HG03521 (cell line): ENCODE data around the gene RBM22.

ENCODE experiments used
- ATAC-seq: cut with Tn5 transposase; IDR thresholded peaks from one replicate; pipeline ENCODE4 v1.9.1; 2021; ENCODE audit warnings: mild to moderate bottlenecking, moderate library complexity; ENCODE audit not compliant: unreplicated experiment

RBM22 gene

DNA sequence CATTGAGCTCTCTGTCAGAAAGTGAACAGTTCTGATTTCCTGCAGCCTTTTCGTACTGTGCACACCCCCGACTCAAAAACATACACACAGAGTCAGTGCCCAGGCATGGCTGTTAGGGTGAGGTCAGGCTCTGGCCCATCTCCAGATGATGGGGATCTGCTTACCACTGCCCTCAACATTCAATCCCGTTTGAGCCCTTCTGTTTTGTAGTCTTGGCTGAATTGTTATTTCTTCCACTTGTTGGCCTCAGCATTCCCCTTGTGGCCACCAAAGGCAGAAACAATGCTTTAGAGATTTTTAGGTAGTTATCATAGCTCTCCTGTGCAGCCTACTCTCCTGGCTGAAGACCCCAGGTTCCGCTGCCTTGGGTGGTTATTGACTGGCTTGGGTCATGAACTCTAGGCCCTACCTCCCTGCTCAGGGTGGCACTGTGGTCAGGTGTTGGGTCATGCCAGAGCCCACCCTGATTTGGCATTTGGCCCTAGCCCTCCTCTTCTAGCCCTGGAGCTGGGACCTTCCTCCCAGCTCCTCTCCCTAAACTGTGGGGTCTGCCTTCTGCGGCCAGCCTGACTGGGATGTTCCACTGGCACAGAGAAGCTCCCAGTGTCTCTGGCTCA is 47.6 kb downstream of the RBM22 start:
- ATAC-seq: no peak

- ATAC-seq: no peak
Measured at GRCh38 chr5:150651924-150652671, 48.8 kb downstream of the RBM22 start.

DNA sequence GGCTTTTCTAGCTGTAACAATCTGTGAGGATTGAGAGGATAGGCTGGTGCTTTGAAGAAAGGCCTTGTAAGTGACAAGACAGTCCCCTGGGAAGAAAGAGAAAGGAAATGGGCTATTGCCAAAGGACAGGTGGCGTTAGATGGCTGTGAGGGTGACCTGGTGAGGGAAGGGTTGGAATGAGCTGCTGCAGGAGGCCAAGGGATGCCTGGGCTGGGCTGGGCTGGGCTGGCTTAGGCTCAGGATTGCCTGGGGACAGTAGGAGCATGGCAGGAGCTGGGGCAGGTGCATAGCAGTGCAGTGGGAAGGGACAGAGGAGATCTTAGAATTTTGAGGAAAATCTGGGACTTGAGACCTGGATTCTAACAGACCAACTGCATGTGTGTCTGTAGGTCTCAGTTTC is 49.5 kb downstream of the RBM22 start:
- no peak for ATAC-seq

DNA sequence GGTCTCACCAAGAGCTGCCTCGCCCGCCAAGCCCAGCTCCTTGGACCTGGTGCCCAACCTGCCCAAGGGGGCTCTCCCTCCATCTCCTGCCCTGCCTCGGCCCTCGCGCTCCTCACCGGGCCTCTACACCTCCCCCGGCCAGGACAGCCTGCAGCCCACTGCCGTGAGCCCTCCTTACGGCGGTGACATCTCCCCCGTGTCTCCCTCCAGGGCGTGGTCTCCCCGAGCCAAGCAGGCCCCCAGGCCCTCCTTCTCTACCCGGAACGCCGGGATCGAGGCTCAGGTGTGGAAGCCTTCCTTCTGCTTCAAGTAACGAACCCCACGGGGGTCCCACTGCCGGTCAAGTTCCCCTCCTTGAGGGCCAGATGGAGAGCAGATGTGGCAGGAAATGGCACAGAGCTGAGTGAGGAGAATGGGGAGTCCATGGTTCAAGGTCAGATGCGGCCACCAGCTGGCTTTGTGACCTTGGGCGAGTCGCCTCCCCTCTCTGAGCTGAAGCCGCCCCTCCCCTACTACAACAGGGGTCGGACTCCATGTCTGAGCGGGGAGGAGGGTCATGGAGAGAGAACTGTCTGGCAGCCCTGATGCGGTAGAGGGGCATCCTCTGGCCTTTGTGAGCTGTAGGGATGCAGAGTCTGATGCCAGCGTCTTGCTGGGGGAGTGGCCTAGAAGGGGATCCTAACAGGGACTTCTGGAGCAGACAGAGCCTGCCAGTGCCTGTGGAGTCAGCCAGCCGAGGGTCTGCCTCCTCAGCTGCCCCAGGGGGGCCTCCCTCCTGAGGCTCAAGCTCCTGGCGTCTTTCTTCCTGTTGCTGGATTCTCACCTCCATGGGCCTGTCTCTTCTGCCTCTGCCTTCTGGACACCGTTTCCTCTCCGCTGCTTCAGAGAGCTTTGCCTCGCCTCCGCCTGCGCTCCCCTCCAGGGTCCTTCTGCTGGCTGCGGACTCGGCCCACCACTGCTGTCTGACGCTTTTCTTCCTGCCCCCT is 50.5 kb downstream of the RBM22 start:
- no peak for ATAC-seq

- no peak for ATAC-seq
Measured at GRCh38 chr5:150649108-150650020, 51.5 kb downstream of the RBM22 start.

DNA sequence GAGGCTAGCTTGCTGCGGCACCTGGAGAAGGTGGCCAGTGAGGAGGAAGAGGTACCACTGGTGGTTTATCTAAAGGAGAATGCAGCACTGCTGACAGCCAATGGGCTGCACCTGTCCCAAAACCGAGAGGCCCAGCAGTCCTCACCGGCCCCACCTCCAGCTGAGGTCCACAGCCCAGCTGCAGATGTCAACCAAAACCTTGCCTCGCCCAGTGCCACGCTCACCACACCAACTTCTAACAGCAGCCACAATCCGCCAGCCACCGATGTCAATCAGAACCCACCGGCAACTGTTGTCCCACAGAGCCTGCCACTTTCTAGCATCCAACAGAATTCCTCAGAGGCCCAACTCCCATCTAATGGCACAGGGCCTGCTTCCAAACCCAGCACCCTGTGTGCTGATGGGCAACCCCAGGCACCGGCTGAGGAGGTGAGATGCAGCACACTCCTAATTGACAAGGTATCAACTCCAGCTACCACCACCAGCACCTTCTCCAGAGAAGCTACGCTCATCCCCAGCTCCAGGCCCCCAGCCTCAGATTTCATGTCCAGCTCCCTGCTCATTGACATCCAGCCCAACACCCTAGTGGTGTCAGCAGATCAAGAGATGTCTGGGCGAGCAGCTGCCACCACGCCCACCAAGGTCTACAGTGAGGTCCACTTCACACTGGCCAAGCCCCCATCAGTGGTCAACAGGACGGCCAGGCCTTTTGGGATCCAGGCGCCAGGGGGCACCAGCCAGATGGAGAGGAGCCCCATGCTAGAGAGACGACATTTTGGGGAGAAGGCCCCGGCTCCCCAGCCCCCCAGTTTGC is 52.4 kb downstream of the RBM22 start:
- no peak for ATAC-seq

GRCh38 chr5:150647275-150648251 is 53.3 kb downstream of the RBM22 start:
- ATAC-seq: no peak

- no peak for ATAC-seq
Measured at GRCh38 chr5:150645070-150645700, 55.7 kb downstream of the RBM22 start.

DNA sequence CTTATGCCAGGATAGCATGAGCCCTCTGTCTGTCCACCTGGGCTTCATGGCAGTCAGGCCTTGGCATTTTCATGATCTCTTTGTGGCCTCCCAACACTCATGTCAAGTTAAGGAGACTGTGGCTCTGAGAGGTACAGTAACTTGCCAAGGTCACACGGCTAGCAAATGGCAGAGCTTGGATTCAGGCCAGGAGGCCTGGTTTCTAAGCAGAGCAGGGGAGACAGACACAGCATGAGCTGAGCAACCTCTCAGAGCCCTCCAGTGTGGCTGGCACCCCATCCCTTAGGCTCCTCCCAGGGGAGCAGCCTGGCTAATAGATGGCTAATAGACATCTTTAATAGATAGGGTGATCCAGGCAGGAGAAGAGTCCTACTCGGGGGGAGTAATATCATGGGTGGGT is 56.3 kb downstream of the RBM22 start:
- no peak for ATAC-seq

GRCh38 chr5:150644058-150644457 is 56.8 kb downstream of the RBM22 start:
- ATAC-seq: no peak

- no peak for ATAC-seq
Measured at GRCh38 chr5:150642991-150643710, 57.7 kb downstream of the RBM22 start.

- no peak for ATAC-seq
Measured at GRCh38 chr5:150642567-150642927, 58.3 kb downstream of the RBM22 start.

- ATAC-seq: no peak
Measured at GRCh38 chr5:150641824-150642566, 58.9 kb downstream of the RBM22 start.

DNA sequence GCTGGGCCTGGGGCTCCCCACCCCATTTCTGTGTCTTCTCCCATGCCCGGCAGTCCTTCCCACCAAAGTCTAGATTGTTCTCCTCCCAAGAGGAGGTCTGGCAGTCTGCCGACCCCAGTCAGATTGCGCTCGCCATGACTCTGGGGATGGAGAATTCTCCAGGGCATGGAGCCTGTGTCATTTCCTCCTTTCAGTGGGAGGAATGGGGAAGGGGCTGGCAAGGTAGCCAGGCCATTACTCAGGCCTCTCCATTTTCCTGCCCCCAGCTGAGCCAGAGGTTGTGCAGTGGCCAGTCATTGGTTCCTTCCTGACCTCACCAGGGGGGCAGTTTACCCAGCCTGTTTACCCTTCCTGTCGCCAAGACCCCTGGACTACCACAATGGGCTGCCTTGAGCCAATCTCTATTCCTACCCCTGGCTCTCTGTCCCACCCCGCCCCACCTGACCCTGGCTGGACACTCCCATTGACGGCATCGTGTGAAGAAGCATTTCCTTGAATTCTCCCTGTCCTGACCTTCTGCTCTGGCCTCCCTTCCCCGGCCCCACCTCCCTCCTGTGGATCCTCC is 59.8 kb downstream of the RBM22 start:
- ATAC-seq: no peak
